Measurements from ENCODE around the gene VPS16. TPM values are rescaled to one million over a fixed set of nuclear protein-coding genes. Genes with fewer than 3 reads are reported as not detected.
"Not testable (repeated sequence)": the region's sequence is repeated elsewhere in the genome, so short reads cannot be mapped to it uniquely, and the experiment has no call there.

VPS16 gene
- total RNA-seq, 2 experiments from 2014 or later = 32.6 to 39.0 TPM

GRCh38 chr20:2829376-2829775 is 11.2 kb upstream of the VPS16 start:
- H3K27ac ChIP-seq (ENCODE audit: low read depth, low read length, poor library complexity, severe bottlenecking) = no peak overlapping the region
- H3K4me2 ChIP-seq (ENCODE audit: low read length) = no peak overlapping the region
- BruUV-seq (replicated peaks) = no TSS peak
- H3K4me3 ChIP-seq (ENCODE audit: low read depth, low read length, poor library complexity, severe bottlenecking) = no peak overlapping the region
- H4K20me1 ChIP-seq (ENCODE audit: insufficient read depth, low read length) = no peaks in the 10 kb centered on the region
- no peaks in the 10 kb centered on the region for H3K79me2 ChIP-seq (ENCODE audit: insufficient read depth, low read depth, low read length)
- H2AFZ ChIP-seq (ENCODE audit: low read length) = no peak overlapping the region
- peaks cover 8% of the 10 kb centered on the region for H3K4me1 ChIP-seq (ENCODE audit: insufficient read depth, low read length, poor library complexity, severe bottlenecking)
- H3K36me3 ChIP-seq (ENCODE audit: insufficient read depth, low read length) = no peaks in the 10 kb centered on the region
- ChIA-PET POLR2A (no interaction called here), CTCF (ENCODE audit: unreplicated experiment) (no interaction called here)
- DNase-seq (ENCODE audit: low spot score) = no peak
- H3K9me3 ChIP-seq (ENCODE audit: low read length) = 0 out of 2 replicates have a peak, but pooled peaks cover 5% of the 10 kb centered on the region
- no peak for TF ChIP-seq CTCF (conservative IDR thresholded peaks at IDR 0.05; ENCODE audit: low read length)
- no peak for TF ChIP-seq EZH2phosphoT487 (IDR thresholded peaks at IDR 0.05; ENCODE audit: borderline replicate concordance, low read depth, low read length)
- intact Hi-C loops (cut with micrococcal nuclease; ENCODE audit: unreplicated experiment) = no loop called here
- no peaks in the 10 kb centered on the region for H3K9me2 ChIP-seq (ENCODE audit: insufficient read depth, low read length)

- BruUV-seq (replicated peaks); intact Hi-C loops (cut with micrococcal nuclease; ENCODE audit: unreplicated experiment); H2AFZ ChIP-seq (ENCODE audit: low read length); H3K4me1 ChIP-seq (ENCODE audit: insufficient read depth, low read length, poor library complexity, severe bottlenecking); H4K20me1 ChIP-seq (ENCODE audit: insufficient read depth, low read length); H3K9me3 ChIP-seq (ENCODE audit: low read length); H3K4me2 ChIP-seq (ENCODE audit: low read length); H3K36me3 ChIP-seq (ENCODE audit: insufficient read depth, low read length); CTCF ChIA-PET (ENCODE audit: unreplicated experiment); H3K79me2 ChIP-seq (ENCODE audit: insufficient read depth, low read depth, low read length); H3K27ac ChIP-seq (ENCODE audit: low read depth, low read length, poor library complexity, severe bottlenecking); H3K4me3 ChIP-seq (ENCODE audit: low read depth, low read length, poor library complexity, severe bottlenecking); H3K9me2 ChIP-seq (ENCODE audit: insufficient read depth, low read length); DNase-seq (ENCODE audit: low spot score): not testable (repeated sequence)
- POLR2A ChIA-PET = interaction anchor here (0.7 kb wide), 1 partner anchor 89 kb away, joined by 8 read pairs; no protein-coding TSS in a partner anchor
Measured at GRCh38 chr20:2831206-2831605, 9.3 kb upstream of the VPS16 start.

GRCh38 chr20:2833761-2834160 is 6.8 kb upstream of the VPS16 start:
- Histone ChIP-seq H3K79me2 (ENCODE audit: insufficient read depth, low read depth, low read length) (no peaks in the 10 kb centered on the region), H3K27ac (ENCODE audit: low read depth, low read length, poor library complexity, severe bottlenecking) (no peak overlapping the region), H3K4me1 (ENCODE audit: insufficient read depth, low read length, poor library complexity, severe bottlenecking) (no peaks in the 10 kb centered on the region), H3K9me2 (ENCODE audit: insufficient read depth, low read length) (no peaks in the 10 kb centered on the region), H3K36me3 (ENCODE audit: insufficient read depth, low read length) (no peaks in the 10 kb centered on the region), H2AFZ (ENCODE audit: low read length) (no peak overlapping the region), H3K9me3 (ENCODE audit: low read length) (no peaks in the 10 kb centered on the region), H3K4me3 (ENCODE audit: low read depth, low read length, poor library complexity, severe bottlenecking) (no peak overlapping the region), H4K20me1 (ENCODE audit: insufficient read depth, low read length) (no peaks in the 10 kb centered on the region), H3K4me2 (ENCODE audit: low read length) (no peak overlapping the region)
- TF ChIP-seq CTCF (conservative IDR thresholded peaks at IDR 0.05; ENCODE audit: low read length) (no peak), EZH2phosphoT487 (IDR thresholded peaks at IDR 0.05; ENCODE audit: borderline replicate concordance, low read depth, low read length) (no peak)
- POLR2A ChIA-PET = no interaction called here
- BruUV-seq (replicated peaks) = no TSS peak
- CTCF ChIA-PET (ENCODE audit: unreplicated experiment) = no interaction called here
- no peak for DNase-seq (ENCODE audit: low spot score)
- intact Hi-C loops (cut with micrococcal nuclease; ENCODE audit: unreplicated experiment) = no loop called here
